Ishikawa (cell line): ENCODE results near the gene CIAO3.

Experiments used
- CEBPB ChIP-seq: IDR thresholded peaks from 2 replicates; pipeline ENCODE4 v1.6.1; 2012
- CREB1 ChIP-seq: IDR thresholded peaks from 2 replicates; pipeline ENCODE4 v1.6.1; 2012; ENCODE audit warnings: low read depth
- EGR1 ChIP-seq: IDR thresholded peaks from 2 replicates; pipeline ENCODE4 v1.6.1; 2012
- EP300 ChIP-seq: IDR thresholded peaks from 2 replicates; pipeline ENCODE4 v1.6.1; 2012; ENCODE audit warnings: borderline replicate concordance
- FOXM1 ChIP-seq: IDR thresholded peaks from 2 replicates; pipeline ENCODE4 v1.6.1; 2012; ENCODE audit warnings: low read depth, borderline replicate concordance
- MAX ChIP-seq: IDR thresholded peaks from 2 replicates; pipeline ENCODE4 v1.6.1; 2012
- NFIC ChIP-seq: IDR thresholded peaks from 2 replicates; pipeline ENCODE4 v1.6.1; 2012
- RAD21 ChIP-seq: IDR thresholded peaks from 2 replicates; pipeline ENCODE4 v1.6.1; 2012; ENCODE audit warnings: low read depth
- REST ChIP-seq: IDR thresholded peaks from 2 replicates; pipeline ENCODE4 v1.6.1; 2012; ENCODE audit warnings: low read depth, mild to moderate bottlenecking
- TAF1 ChIP-seq: IDR thresholded peaks from 2 replicates; pipeline ENCODE4 v1.6.1; 2012; ENCODE audit warnings: low read depth, mild to moderate bottlenecking
- TCF12 ChIP-seq: IDR thresholded peaks from 2 replicates; pipeline ENCODE4 v1.6.1; 2012; ENCODE audit warnings: low read depth
- TEAD4 ChIP-seq: IDR thresholded peaks from 2 replicates; pipeline ENCODE4 v1.6.1; 2012
- YY1 ChIP-seq: IDR thresholded peaks from 2 replicates; pipeline ENCODE4 v1.6.1; 2012; ENCODE audit warnings: low read depth
- ZBTB7A ChIP-seq: IDR thresholded peaks from 2 replicates; pipeline ENCODE4 v1.6.1; 2012; ENCODE audit warnings: low read depth
- TF ChIP-seq, protein P1 (sequence below): IDR thresholded peaks from 2 replicates; pipeline ENCODE4 v1.6.1; 2012

Gene CIAO3

GRCh38 chr16:764184-764750 lies 23.5 kb upstream of the CIAO3 start:
- TF ChIP-seq ZBTB7A: peak; percentile 57; the same call in 1 of the 2 replicates
- TF ChIP-seq TCF12: no peak
- TF ChIP-seq, protein P1, sequence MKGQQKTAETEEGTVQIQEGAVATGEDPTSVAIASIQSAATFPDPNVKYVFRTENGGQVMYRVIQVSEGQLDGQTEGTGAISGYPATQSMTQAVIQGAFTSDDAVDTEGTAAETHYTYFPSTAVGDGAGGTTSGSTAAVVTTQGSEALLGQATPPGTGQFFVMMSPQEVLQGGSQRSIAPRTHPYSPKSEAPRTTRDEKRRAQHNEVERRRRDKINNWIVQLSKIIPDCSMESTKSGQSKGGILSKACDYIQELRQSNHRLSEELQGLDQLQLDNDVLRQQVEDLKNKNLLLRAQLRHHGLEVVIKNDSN: no peak

DNA sequence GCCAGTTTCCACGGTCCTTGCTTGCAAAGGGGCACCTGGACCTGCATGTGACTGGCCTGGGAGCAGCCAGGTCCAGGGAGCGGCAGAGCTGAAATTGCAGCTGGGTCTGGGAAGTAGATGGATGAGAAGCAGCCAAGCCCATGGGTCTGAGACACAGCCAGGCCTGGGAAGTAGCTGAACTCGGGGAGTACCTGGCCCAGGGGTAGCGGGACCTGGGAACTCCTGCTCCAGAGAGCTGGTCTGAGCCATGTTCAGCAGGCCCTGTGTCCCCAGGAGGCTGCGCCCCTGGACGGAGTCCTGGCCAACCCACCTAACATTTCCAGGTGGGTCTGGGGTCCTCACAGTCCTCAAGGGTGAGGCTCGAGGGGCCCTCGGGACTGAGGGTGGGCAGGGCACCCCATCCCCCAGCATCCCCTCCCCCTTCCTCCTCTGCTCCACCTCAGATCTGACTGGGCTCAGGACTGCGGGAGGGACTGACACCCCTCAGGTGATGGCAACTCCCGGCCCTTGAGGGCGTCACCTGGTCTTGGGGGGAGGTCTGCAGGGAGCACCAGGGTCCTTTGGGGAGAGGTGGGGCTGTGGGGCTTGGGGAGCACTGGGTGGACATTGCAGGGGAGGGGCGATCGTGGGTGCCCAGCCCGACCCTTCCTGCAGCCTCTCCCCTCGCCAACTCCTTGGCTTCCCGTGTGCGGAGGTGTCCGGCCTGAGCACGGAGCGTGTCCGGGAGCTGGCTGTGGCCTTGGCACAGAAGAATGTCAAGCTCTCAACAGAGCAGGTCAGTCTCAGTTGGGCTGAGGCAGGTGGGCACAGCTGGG lies 22.8 kb upstream of the CIAO3 start:
- TF ChIP-seq ZBTB7A (no peak), CEBPB (no peak), RAD21 (no peak), CREB1 (no peak), EGR1 (no peak), TCF12 (no peak)

- TF ChIP-seq ZBTB7A: 0 out of 2 replicates have a peak, but pooled peaks have one; percentile 48
- no peak for TF ChIP-seq EGR1
- no peak for TF ChIP-seq EP300
Observed at GRCh38 chr16:762595-763268, 21.9 kb upstream of the CIAO3 start.

DNA sequence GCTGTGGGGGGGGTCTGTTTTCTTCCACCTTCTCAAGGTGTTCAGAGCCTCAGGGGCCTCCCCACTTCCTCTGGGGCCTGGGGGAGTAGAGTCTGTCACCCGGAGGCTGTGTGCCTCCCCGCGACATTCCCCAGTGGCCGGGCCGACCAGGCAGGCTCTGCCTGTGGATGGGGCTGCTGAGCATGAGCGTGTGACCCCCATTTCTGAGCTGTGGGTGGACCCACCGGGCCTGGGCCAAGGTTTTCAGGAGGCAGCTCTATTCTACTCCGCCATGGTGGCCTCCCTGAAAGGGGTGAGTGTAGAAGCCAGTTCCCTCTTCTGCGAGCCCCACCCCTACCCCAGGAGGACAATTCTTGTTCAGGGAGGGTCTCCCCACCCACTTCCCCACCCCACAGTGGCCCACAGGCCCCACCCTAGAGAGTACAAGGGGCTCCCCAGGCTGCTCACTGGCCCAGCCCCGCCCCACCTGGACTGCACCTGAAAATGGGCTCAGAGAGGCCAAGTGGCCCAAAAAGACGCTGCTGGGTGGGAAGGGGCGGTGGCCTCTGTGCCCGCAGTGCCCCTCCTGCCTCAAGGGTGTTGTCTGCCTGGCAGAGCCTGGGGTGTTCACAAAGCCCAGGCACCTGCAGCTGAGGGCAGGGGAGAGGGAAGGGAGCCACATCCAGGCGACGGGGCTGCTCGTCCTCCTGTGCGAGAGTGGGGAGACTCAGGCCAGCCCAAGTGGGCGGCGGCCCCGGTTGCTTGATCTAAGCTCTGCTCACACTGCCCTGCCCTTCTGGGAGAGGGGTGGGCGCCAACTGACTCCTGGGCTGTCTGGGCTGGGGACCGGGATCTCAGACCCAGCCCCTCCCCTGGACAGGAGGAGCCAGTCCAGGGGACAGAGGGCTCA lies 21.1 kb upstream of the CIAO3 start:
- no peak for TF ChIP-seq CREB1
- no peak for TF ChIP-seq EGR1
- no peak for TF ChIP-seq ZBTB7A
- TF ChIP-seq NFIC: no peak
- no peak for TF ChIP-seq MAX
- no peak for TF ChIP-seq TAF1
- TF ChIP-seq REST: no peak
- no peak for TF ChIP-seq FOXM1
- TF ChIP-seq TEAD4: no peak
- TF ChIP-seq, protein P1: no peak
- TF ChIP-seq EP300: no peak
- TF ChIP-seq RAD21: no peak
- TF ChIP-seq TCF12: no peak

DNA sequence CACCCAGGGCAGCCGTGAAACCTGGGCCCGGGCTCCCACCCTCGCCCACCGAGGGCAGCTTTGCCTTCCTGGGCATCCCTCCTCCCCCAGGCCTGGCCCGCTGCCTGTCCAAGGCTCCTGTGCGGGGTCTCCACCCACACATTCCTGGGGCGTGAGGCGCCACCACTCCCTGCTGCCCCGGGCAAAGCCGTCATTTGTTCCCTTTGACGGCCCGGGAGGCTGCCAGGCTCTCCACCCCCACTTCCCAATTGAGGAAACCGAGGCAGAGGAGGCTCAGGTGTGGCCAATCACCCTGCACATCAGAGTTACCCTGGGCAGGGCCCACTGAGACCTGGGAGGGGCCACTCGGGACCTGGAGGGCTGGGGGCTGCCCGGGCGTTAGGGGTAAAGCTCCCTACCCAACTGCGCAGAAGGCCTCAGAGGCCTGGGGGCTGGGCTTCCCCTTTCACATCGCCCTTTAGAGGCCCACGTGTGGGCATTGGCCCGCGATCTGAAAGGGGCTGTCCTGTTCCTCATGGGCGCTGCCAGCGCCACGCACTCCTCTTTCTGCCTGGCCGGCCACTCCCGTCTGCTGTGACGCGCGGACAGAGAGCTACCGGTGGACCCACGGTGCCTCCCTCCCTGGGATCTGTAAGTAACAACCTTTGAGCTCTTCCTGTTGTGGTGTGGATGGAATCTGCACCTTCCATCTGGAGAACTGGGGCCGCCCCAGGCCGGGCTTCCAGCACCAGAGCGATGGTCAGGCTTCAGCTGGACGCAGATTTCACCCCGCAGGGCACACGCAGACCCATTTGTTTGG lies 19.9 kb upstream of the CIAO3 start, which contains the start of gene MSLN:
Gene MSLN, plus strand, starts transcription at position 190 of the 799 bp plus-strand sequence. CDS start 1,947 bp downstream, outside the sequence.
- TF ChIP-seq EP300 (no peak), REST (no peak), FOXM1 (no peak), MAX (0 out of 2 replicates have a peak, but pooled peaks have one; percentile 9), TAF1 (no peak), RAD21 (no peak), CREB1 (no peak), CEBPB (no peak), YY1 (no peak), TEAD4 (peak; percentile 62), TCF12 (no peak), ZBTB7A (no peak), EGR1 (peak; percentile 44; the same call in 1 of the 2 replicates), NFIC (no peak; the same call in 1 of the 2 replicates)
- TF ChIP-seq, protein P1: no peak
